HepG2 (cell line): ENCODE data around the gene C16orf54. TPM values are rescaled to one million over a fixed set of nuclear protein-coding genes. Genes with fewer than 3 reads are reported as not detected.

ENCODE experiments used
- ASH2L ChIP-seq: fragments of 300-600, 200-600 bp; sonication (generic); IDR thresholded peaks from 2 replicates; pipeline ENCODE4 v1.7.0; 2017; ENCODE audit warnings: low read depth, mild to moderate bottlenecking, moderate library complexity, mixed read lengths, low read length; ENCODE audit not compliant: insufficient read length
- CREB1 ChIP-seq, 2 experiments: fragments of 450-650 bp in 1 of 2; IDR thresholded peaks; 2 replicates each; pipeline ENCODE4 v1.6.1; 2016 to 2017; ENCODE audit warnings: control low read depth in 1 of 2, mild to moderate bottlenecking in 1 of 2, missing compliant biosample characterization in 1 of 2, missing genetic modification characterization in 1 of 2
- DBP ChIP-seq: sonication (generic); formaldehyde crosslinking; IDR thresholded peaks from 2 replicates; pipeline ENCODE4 v1.4.0; 2020; ENCODE audit warnings: missing genetic modification reagents; ENCODE audit errors: not compliant biosample characterization
- FOXO4 ChIP-seq: sonication (generic); formaldehyde crosslinking; conservative IDR thresholded peaks from 2 replicates; pipeline ENCODE4 v1.8.1; 2023; ENCODE audit warnings: missing genetic modification reagents
- HCFC1 ChIP-seq: fragments of 150-350 bp; IDR thresholded peaks from 2 replicates; pipeline ENCODE4 v1.6.1; 2014; ENCODE audit warnings: low read depth, low read length
- HNRNPUL1 ChIP-seq: fragments of 200-400 bp; formaldehyde crosslinking; IDR thresholded peaks from 2 replicates; pipeline ENCODE4 v1.6.1; 2017; ENCODE audit warnings: low read depth, mild to moderate bottlenecking, low read length, moderate library complexity
- KAT2B ChIP-seq: fragments of 150-350 bp; IDR thresholded peaks from 2 replicates; pipeline ENCODE4 v1.6.1; 2014; ENCODE audit warnings: low read depth, low read length, borderline replicate concordance
- MXI1 ChIP-seq: IDR thresholded peaks from 3 replicates; pipeline ENCODE4 v1.6.1; 2012; ENCODE audit warnings: low read depth, low read length, inconsistent platforms, borderline replicate concordance
- PITX1 ChIP-seq: sonication (generic); formaldehyde crosslinking; IDR thresholded peaks from 2 replicates; pipeline ENCODE4 v1.5.1; 2020; ENCODE audit warnings: mild to moderate bottlenecking, missing genetic modification reagents
- TFE3 ChIP-seq: IDR thresholded peaks from 2 replicates; pipeline ENCODE4 v1.6.1; 2016
- ZBTB40 ChIP-seq, 2 experiments: fragments of 450-650 bp in 1 of 2; sonication (generic) in 1 of 2; formaldehyde crosslinking in 1 of 2; IDR thresholded peaks; 2 replicates each; pipeline versions ENCODE4 v1.6.1 to v1.8.0; 2016 to 2022; ENCODE audit warnings: antibody characterized with exemption in 1 of 2, mild to moderate bottlenecking in 1 of 2, missing genetic modification reagents in 1 of 2
- ZBTB8A ChIP-seq: sonication (generic); formaldehyde crosslinking; IDR thresholded peaks from 2 replicates; pipeline ENCODE4 v1.4.0; 2020; ENCODE audit warnings: mild to moderate bottlenecking, low read depth, missing genetic modification reagents, borderline replicate concordance
- ZNF335 ChIP-seq: sonication (generic); formaldehyde crosslinking; IDR thresholded peaks from 2 replicates; pipeline ENCODE4 v1.4.0; 2020; ENCODE audit warnings: missing genetic modification reagents
- ZNF563 ChIP-seq: sonication (generic); formaldehyde crosslinking; IDR thresholded peaks from 2 replicates; pipeline ENCODE4 v1.8.0; 2022; ENCODE audit warnings: mild to moderate bottlenecking, moderate library complexity, missing genetic modification reagents
- polyA plus RNA-seq, 8 experiments: library from polyadenylated mRNA; depleted of rRNA in 3 of 8; stranded (reverse) in 7 of 8; unstranded in 1 of 8; fragments of >200 nt; fragmentation: Illumina TruSeq in 4 of 8; extraction: Trizol in 4 of 8; gene quantifications; 2 replicates each; pipeline versions ENCODE4 v1.2.1 to v1.2.3, GENCODE V29; 2011 to 2016; ENCODE audit warnings: low read depth in 4 of 8, missing spikeins in 1 of 8, mixed read lengths in 1 of 8; ENCODE audit not compliant: insufficient read depth in 1 of 8
- total RNA-seq, 5 experiments: library from RNA; depleted of rRNA; stranded (reverse); fragments of >200 nt; fragmentation: Illumina TruSeq; extraction: Trizol; gene quantifications; 2 replicates each; pipeline ENCODE4 v1.2.3, GENCODE V29; 2016; ENCODE audit warnings: low read depth in 1 of 5

The C16orf54 gene
- total and polyA plus RNA-seq, 2 of the 13 experiments (the other 11 are each of a cell fraction or from before 2014, with no cell fraction given), result not detected

GRCh38 chr16:29710227-29711219 is 35.3 kb downstream of the C16orf54 start (continued):
- TF ChIP-seq ZBTB40 (IDR thresholded peaks at IDR 0.05) (no peak), ZBTB40 (CRISPR knock-in tag; IDR thresholded peaks at IDR 0.05) (no peak), PITX1 (CRISPR knock-in tag) (no peak), FOXO4 (CRISPR knock-in tag) (no peak), HCFC1 (no peak), TFE3 (peak; percentile 83), DBP (CRISPR knock-in tag) (no peak), ZBTB8A (CRISPR knock-in tag) (no peak), ZNF335 (CRISPR knock-in tag) (no peak), KAT2B (no peak), MXI1 (peak; percentile 57; the same call in 1 of the 3 replicates), ASH2L (no peak), HNRNPUL1 (no peak), ZNF563 (CRISPR knock-in tag) (no peak), CREB1 (IDR thresholded peaks at IDR 0.05) (0 out of 2 replicates have a peak, but pooled peaks have one; percentile 31), CREB1 (CRISPR knock-in tag; IDR thresholded peaks at IDR 0.05) (no peak)
